Measurements from ENCODE around the gene CCT5. TPM values are rescaled to one million over a fixed set of nuclear protein-coding genes. Genes with fewer than 3 reads are reported as not detected.
"Not testable (repeated sequence)": the region's sequence is repeated elsewhere in the genome, so short reads cannot be mapped to it uniquely, and the experiment has no call there.

Gene CCT5
- total RNA-seq, 2 experiments from 2014 or later: 511 to 526 TPM

GRCh38 chr5:10244342-10244944, 5.6 kb upstream of the CCT5 start:
- POLR2A ChIA-PET: no interaction called here
- CTCF ChIA-PET: no interaction called here

- POLR2A ChIA-PET: interaction anchor here (0.6 kb wide), 1 partner anchor 122 kb away, joined by 3 read pairs; no protein-coding TSS in a partner anchor
Observed at GRCh38 chr5:10246761-10247160, 3.3 kb upstream of the CCT5 start.

GRCh38 chr5:10247217-10247616, 2.9 kb upstream of the CCT5 start:
- POLR2A ChIA-PET: interaction anchor here (0.6 kb wide), 1 partner anchor 122 kb away, joined by 3 read pairs; no protein-coding TSS in a partner anchor
- CTCF ChIA-PET: not testable (repeated sequence)

More at GRCh38 chr5:10246761-10247160, 3.3 kb upstream of the CCT5 start:
- CTCF ChIA-PET: no interaction called here

- ChIA-PET POLR2A (interaction anchor here (0.7 to 2.9 kb wide), 3 partner anchors 13 to 105 kb away, joined by 4 to 27 read pairs (median 5); partner anchors contain the start of gene MARCHF6), CTCF (no interaction called here)
Observed at GRCh38 chr5:10248378-10249260, 1.5 kb upstream of the CCT5 start.

GRCh38 chr5:10250806-10251276, 761 bp downstream of the CCT5 start:
- CTCF ChIA-PET: interaction anchor here (0.9 to 1.2 kb wide), 2 partner anchors 104 to 168 kb away, joined by 3 read pairs; no protein-coding TSS in a partner anchor
- POLR2A ChIA-PET: interaction anchor here (2.9 kb wide), 1 partner anchor 102 kb away, joined by 27 read pairs; the partner anchor contains the start of gene MARCHF6

GRCh38 chr5:10251405-10251804, 1.3 kb downstream of the CCT5 start:
- CTCF ChIA-PET: interaction anchor here (0.9 to 1.2 kb wide), 2 partner anchors 104 to 167 kb away, joined by 3 read pairs; no protein-coding TSS in a partner anchor
- POLR2A ChIA-PET: interaction anchor here (2.9 kb wide), 1 partner anchor 102 kb away, joined by 27 read pairs; the partner anchor contains the start of gene MARCHF6

- POLR2A ChIA-PET: interaction anchor here (0.6 kb wide), 1 partner anchor 41 kb away, joined by 5 read pairs; no protein-coding TSS in a partner anchor
- CTCF ChIA-PET: interaction anchor here (0.9 kb wide), 1 partner anchor 10 kb away, joined by 4 read pairs; no protein-coding TSS in a partner anchor
Observed at GRCh38 chr5:10253390-10253789, 3.3 kb downstream of the CCT5 start.

GRCh38 chr5:10254686-10255085, 4.6 kb downstream of the CCT5 start:
- ChIA-PET POLR2A (interaction anchor here (0.8 kb wide), 1 partner anchor 11 kb away, joined by 3 read pairs; no protein-coding TSS in a partner anchor), CTCF (no interaction called here)

- CTCF ChIA-PET: no interaction called here
- POLR2A ChIA-PET: no interaction called here
Observed at GRCh38 chr5:10257870-10258269, 7.8 kb downstream of the CCT5 start.

GRCh38 chr5:10259899-10260298, 9.8 kb downstream of the CCT5 start:
- POLR2A ChIA-PET: no interaction called here
- CTCF ChIA-PET: interaction anchor here (0.5 kb wide), 1 partner anchor 77 kb away, joined by 3 read pairs; no protein-coding TSS in a partner anchor

- POLR2A ChIA-PET: no interaction called here
- CTCF ChIA-PET: no interaction called here
Observed at GRCh38 chr5:10261065-10261464, 11.0 kb downstream of the CCT5 start.

- POLR2A ChIA-PET: no interaction called here
- CTCF ChIA-PET: no interaction called here
Observed at GRCh38 chr5:10262121-10262774, 12.2 kb downstream of the CCT5 start.

- POLR2A ChIA-PET: no interaction called here
- CTCF ChIA-PET: interaction anchor here (1.0 kb wide), 1 partner anchor 10 kb away, joined by 4 read pairs; no protein-coding TSS in a partner anchor
Observed at GRCh38 chr5:10262995-10263394, 12.9 kb downstream of the CCT5 start.

- POLR2A ChIA-PET: no interaction called here
- CTCF ChIA-PET: no interaction called here
Observed at GRCh38 chr5:10264604-10265003, 14.5 kb downstream of the CCT5 start.

GRCh38 chr5:10265245-10266109, 15.4 kb downstream of the CCT5 start:
- CTCF ChIA-PET: no interaction called here
- POLR2A ChIA-PET: interaction anchor here (0.9 to 1.1 kb wide), 2 partner anchors 11 to 16 kb away, joined by 3 to 4 read pairs; partner anchors contain the start of genes ATPSCKMT and CCT5

GRCh38 chr5:10266137-10266536, 16.1 kb downstream of the CCT5 start:
- ChIA-PET POLR2A (interaction anchor here (0.9 to 1.1 kb wide), 2 partner anchors 11 to 17 kb away, joined by 3 to 4 read pairs; partner anchors contain the start of genes ATPSCKMT and CCT5), CTCF (no interaction called here)

GRCh38 chr5:10266839-10267238, 16.8 kb downstream of the CCT5 start:
- ChIA-PET CTCF (no interaction called here), POLR2A (no interaction called here)

GRCh38 chr5:10268100-10268499, 18.0 kb downstream of the CCT5 start:
- ChIA-PET POLR2A (no interaction called here), CTCF (no interaction called here)
